KMS-11 (cell line): Measurements from ENCODE around the gene TCF7L2.

ENCODE experiments used
- H2AFZ ChIP-seq: fragments of 200-600 bp; sonication (generic); 2 replicates; pipeline ENCODE4 v1.6.1; 2016; ENCODE audit warnings: antibody characterized with exemption, mixed run types, low read depth
- H3K27ac ChIP-seq: fragments of 200-600 bp; sonication (generic); 2 replicates; pipeline ENCODE4 v1.6.1; 2016; ENCODE audit warnings: mild to moderate bottlenecking, mixed run types
- H3K27me3 ChIP-seq: fragments of 200-600 bp; sonication (generic); 2 replicates; pipeline ENCODE4 v1.6.1; 2017; ENCODE audit warnings: mild to moderate bottlenecking, low read depth, mixed run types, moderate library complexity; ENCODE audit not compliant: insufficient read depth
- H3K36me3 ChIP-seq: fragments of 200-600 bp; sonication (generic); 2 replicates; pipeline ENCODE4 v1.6.1; 2017; ENCODE audit warnings: mild to moderate bottlenecking, mixed run types; ENCODE audit not compliant: insufficient read depth
- H3K4me1 ChIP-seq: fragments of 200-600 bp; sonication (generic); 2 replicates; pipeline ENCODE4 v1.6.1; 2016; ENCODE audit warnings: mild to moderate bottlenecking, low read depth, mixed run types; ENCODE audit not compliant: poor library complexity, severe bottlenecking
- H3K4me2 ChIP-seq: fragments of 200-600 bp; sonication (generic); 2 replicates; pipeline ENCODE4 v1.7.0; 2016; ENCODE audit warnings: mild to moderate bottlenecking, mixed run types
- H3K4me3 ChIP-seq: fragments of 200-600 bp; sonication (generic); IDR thresholded peaks from 2 replicates; pipeline ENCODE4 v1.6.1; 2017; ENCODE audit warnings: low read depth, low read length, mixed read lengths; ENCODE audit not compliant: insufficient read depth
- H3K79me2 ChIP-seq: fragments of 200-600 bp; sonication (generic); 2 replicates; pipeline ENCODE4 v1.6.1; 2016; ENCODE audit warnings: low read depth, mixed run types; ENCODE audit not compliant: insufficient read depth
- H3K9ac ChIP-seq: fragments of 200-600 bp; sonication (generic); 2 replicates; pipeline ENCODE4 v1.6.1; 2016; ENCODE audit warnings: mild to moderate bottlenecking, mixed run types
- H4K20me1 ChIP-seq: fragments of 200-600 bp; sonication (generic); 2 replicates; pipeline ENCODE4 v1.6.1; 2016; ENCODE audit warnings: mild to moderate bottlenecking, mixed run types; ENCODE audit not compliant: insufficient read depth
- CTCF ChIP-seq: fragments of 200-600 bp; sonication (generic); conservative IDR thresholded peaks from 2 replicates; pipeline ENCODE4 v1.6.1; 2017; ENCODE audit warnings: low read depth, mild to moderate bottlenecking, antibody characterized with exemption, low read length, moderate library complexity, mixed read lengths

Gene TCF7L2

GRCh38 chr10:113093188-113094113, 143.4 kb downstream of the TCF7L2 start:
- no peaks in the 10 kb centered on the region for H3K36me3 ChIP-seq
- no peak for TF ChIP-seq CTCF
- no peaks in the 10 kb centered on the region for H3K27me3 ChIP-seq
- H3K79me2 ChIP-seq: no peaks in the 10 kb centered on the region
- H3K4me3 ChIP-seq: no peak overlapping the region
- no peak overlapping the region for H3K9ac ChIP-seq
- no peak overlapping the region for H3K27ac ChIP-seq
- H2AFZ ChIP-seq: no peak overlapping the region
- no peaks in the 10 kb centered on the region for H3K4me1 ChIP-seq
- H3K4me2 ChIP-seq: no peak overlapping the region
- H4K20me1 ChIP-seq: no peaks in the 10 kb centered on the region

- no peak overlapping the region for H3K4me2 ChIP-seq
- no peak overlapping the region for H3K4me3 ChIP-seq
Measured at GRCh38 chr10:113094114-113094486, 144.1 kb downstream of the TCF7L2 start.

GRCh38 chr10:113095419-113096127, 145.5 kb downstream of the TCF7L2 start:
- no peak for TF ChIP-seq CTCF
- Histone ChIP-seq H3K4me3 (no peak overlapping the region), H3K27ac (no peak overlapping the region), H3K9ac (no peak overlapping the region), H2AFZ (no peak overlapping the region), H3K36me3 (no peaks in the 10 kb centered on the region), H3K27me3 (no peaks in the 10 kb centered on the region), H3K4me1 (no peaks in the 10 kb centered on the region), H4K20me1 (no peaks in the 10 kb centered on the region), H3K4me2 (no peak overlapping the region), H3K79me2 (no peaks in the 10 kb centered on the region)

More at GRCh38 chr10:113094114-113094486, 144.1 kb downstream of the TCF7L2 start:
- no peaks in the 10 kb centered on the region for H4K20me1 ChIP-seq
- H3K36me3 ChIP-seq: no peaks in the 10 kb centered on the region
- no peak overlapping the region for H3K27ac ChIP-seq
- TF ChIP-seq CTCF: no peak
- no peak overlapping the region for H3K9ac ChIP-seq
- no peaks in the 10 kb centered on the region for H3K79me2 ChIP-seq
- no peaks in the 10 kb centered on the region for H3K27me3 ChIP-seq
- H3K4me1 ChIP-seq: no peaks in the 10 kb centered on the region
- no peak overlapping the region for H2AFZ ChIP-seq

- Histone ChIP-seq H4K20me1 (no peaks in the 10 kb centered on the region), H3K4me2 (no peak overlapping the region), H3K36me3 (no peaks in the 10 kb centered on the region), H3K79me2 (no peaks in the 10 kb centered on the region), H3K9ac (no peak overlapping the region), H3K27me3 (no peaks in the 10 kb centered on the region), H2AFZ (no peak overlapping the region), H3K27ac (no peak overlapping the region), H3K4me3 (no peak overlapping the region), H3K4me1 (no peaks in the 10 kb centered on the region)
- TF ChIP-seq CTCF: no peak
Measured at GRCh38 chr10:113096128-113096996, 146.3 kb downstream of the TCF7L2 start.
